Transverse colon (tissue), 4 donors: ENCODE measurements around the gene OTUD7B. TPM values are rescaled to one million over a fixed set of nuclear protein-coding genes. Genes with fewer than 3 reads are reported as not detected.

Source experiments
- DNase-seq: peaks from one replicate; pipeline ENCODE4 v3.0.0-alpha.2; 2019
- H3K27ac ChIP-seq, 4 donors: fragments of 200-600 bp; sonication (generic); 2 replicates each; pipeline ENCODE4 v1.5.1; 2016 to 2018; ENCODE audit warnings: inconsistent platforms in 4 of 4
- H3K27me3 ChIP-seq: fragments of 200-600 bp; sonication (generic); 2 replicates; pipeline ENCODE4 v1.5.1; 2017; ENCODE audit warnings: inconsistent platforms
- H3K36me3 ChIP-seq, 4 donors: fragments of 200-600 bp; sonication (generic); 2 replicates each; pipeline ENCODE4 v1.5.1; 2017 to 2019; ENCODE audit warnings: inconsistent platforms in 4 of 4
- H3K4me1 ChIP-seq, 4 donors: fragments of 200-600 bp; sonication (generic); 2 replicates each; pipeline ENCODE4 v1.5.1; 2017 to 2020; ENCODE audit warnings: inconsistent platforms in 4 of 4
- H3K4me3 ChIP-seq, 4 donors: fragments of 200-600 bp; sonication (generic); 1 replicate in 1 of 4; 2 replicates in 3 of 4; pipeline versions ENCODE4 v1.5.1 to v1.6.1; 2017 to 2019; ENCODE audit warnings: inconsistent platforms in 4 of 4
- H3K9me3 ChIP-seq, 2 donors: fragments of 200-600 bp; sonication (generic); 2 replicates each; pipeline ENCODE4 v1.5.1; 2017 to 2019; ENCODE audit warnings: inconsistent platforms in 2 of 2
- CTCF ChIP-seq, 5 experiments: fragments of 200-600 bp in 3 of 5; fragments of 450-650 bp in 2 of 5; sonication (generic) in 3 of 5; IDR thresholded peaks; 1 replicate in 2 of 5; 2 replicates in 3 of 5; pipeline ENCODE4 v1.5.1; 2016 to 2017; ENCODE audit warnings: antibody characterized with exemption in 5 of 5, inconsistent platforms in 3 of 5, mild to moderate bottlenecking in 2 of 5, moderate library complexity in 1 of 5
- EP300 ChIP-seq: sonication (generic); formaldehyde crosslinking; IDR thresholded peaks from one replicate; pipeline ENCODE4 v1.6.1; 2017; ENCODE audit warnings: antibody characterized with exemption, low read depth
- POLR2A ChIP-seq: fragments of 450-650 bp; IDR thresholded peaks from one replicate; pipeline ENCODE4 v1.6.1; 2016; ENCODE audit warnings: antibody characterized with exemption, mild to moderate bottlenecking, moderate library complexity
- POLR2AphosphoS5 ChIP-seq, 3 donors: sonication (generic); formaldehyde crosslinking; IDR thresholded peaks; one replicate each; pipeline ENCODE4 v1.6.1; 2016; ENCODE audit warnings: antibody characterized with exemption in 3 of 3
- WGBS, 2 donors: methylation state at CpG; one replicate each; pipeline ENCODE4 v1.1.5; 2018; ENCODE audit warnings: low coverage in 1 of 2; 5-methylcytosine and 5-hydroxymethylcytosine counted together
- in situ Hi-C, 4 donors: fragments of 200-750 bp; cut with MboI; loops; one replicate each; pipeline versions ENCODE4 v1.15.0 to v1.15.1; 2017; ENCODE audit warnings: low sequenced_read_pairs in 3 of 4, low pct_ligation_motif_present in 1 of 4, low pct_unique_long_range_greater_than_20kb in 1 of 4
- intact Hi-C: fragments of 100-400 bp; cut with DNase I; formaldehyde crosslinking; loops from one replicate; pipeline ENCODE4 v1.15.1; 2023; ENCODE audit warnings: low total_unique reads
- total RNA-seq, 4 donors: library from RNA; depleted of rRNA; stranded (reverse); fragments of >200 nt; gene quantifications; one replicate each; pipeline ENCODE4 v1.1.0, GENCODE V29; 2016

The OTUD7B gene
- total RNA-seq, 4 donors from 2014 or later: 11.3 to 26.8 (median 25.5) TPM

DNA sequence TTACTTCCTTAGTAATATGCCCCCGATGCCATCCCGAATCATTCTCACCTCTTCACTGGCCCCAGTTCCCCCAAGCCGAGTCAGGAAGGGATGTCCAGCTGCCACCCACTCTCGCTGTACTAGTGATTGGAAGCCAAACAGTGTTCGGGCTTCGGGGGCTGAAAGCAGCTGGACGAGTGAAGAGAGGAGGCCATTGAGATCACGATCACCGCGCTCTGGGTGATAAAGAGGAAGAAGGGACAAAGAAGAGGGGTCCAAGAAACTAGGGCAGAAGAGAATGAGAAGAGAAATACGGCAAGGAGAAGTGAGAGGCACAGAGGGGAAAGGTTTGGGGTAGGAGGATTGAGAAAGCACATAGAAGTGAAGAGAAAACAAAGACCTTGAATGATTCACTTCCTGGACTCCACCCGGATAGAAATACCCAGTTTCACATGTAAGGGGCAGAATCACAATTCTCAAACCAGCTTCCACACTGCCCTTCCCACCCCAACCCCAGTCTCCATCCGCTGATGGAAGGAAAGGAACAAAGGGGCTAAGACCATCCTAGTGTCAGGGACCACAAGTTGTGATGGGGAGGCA lies 79.2 kb downstream of the OTUD7B start:
- in situ Hi-C loops: no loop called here
- intact Hi-C loops: no loop called here
- Histone ChIP-seq H3K36me3 (peaks cover 0 to 19% (median 6%) of the 10 kb centered on the region in 4 donors), H3K4me3 (peak overlapping the region in 1 of 4 donors; percentile 35), H3K27ac (peak overlapping the region; percentile 77 to 96 (median 96)), H3K27me3 (no peaks in the 10 kb centered on the region), H3K4me1 (peaks cover 16 to 87% (median 55%) of the 10 kb centered on the region in 4 donors), H3K9me3 (no peaks in the 10 kb centered on the region)
- WGBS, 2 donors: 50 to 87% methylated on average over 1 to 13 of the region's 13 CpGs
- no peak for DNase-seq
- TF ChIP-seq EP300 (no peak), POLR2A (no peak), CTCF (IDR thresholded peaks at IDR 0.05) (no peak), POLR2AphosphoS5 (IDR thresholded peaks at IDR 0.05) (no peak)

DNA sequence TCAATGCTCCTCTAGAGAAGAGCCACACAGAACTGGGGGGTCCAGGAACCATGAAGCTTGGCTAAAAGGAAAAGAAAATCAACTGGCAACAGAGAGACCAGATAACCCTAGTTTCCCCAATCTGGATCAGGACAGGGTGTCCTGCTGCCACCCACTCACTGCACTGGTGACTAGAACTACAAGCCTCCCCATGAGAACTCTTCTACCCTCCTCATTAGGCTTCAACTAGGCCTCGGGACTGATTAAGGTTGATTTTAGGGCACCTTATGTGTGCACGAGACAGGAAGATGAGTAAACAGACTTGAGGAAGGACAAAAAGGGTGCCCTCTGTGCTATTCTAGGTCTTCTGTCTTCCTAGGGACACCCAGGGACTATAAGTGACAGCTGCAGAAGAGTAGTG lies 80.7 kb downstream of the OTUD7B start:
- Histone ChIP-seq H3K4me3 (no peak overlapping the region), H3K9me3 (no peaks in the 10 kb centered on the region), H3K36me3 (peaks cover 0 to 33% (median 13%) of the 10 kb centered on the region in 4 donors), H3K4me1 (peaks cover 20 to 89% (median 56%) of the 10 kb centered on the region in 4 donors), H3K27me3 (no peaks in the 10 kb centered on the region), H3K27ac (peak overlapping the region; percentile 18 to 96 (median 96))
- WGBS, 2 donors: 76% methylated on average over 2 of the region's 2 CpGs; no CpG with 5 or more reads in 1 of the 2 donors
- in situ Hi-C loops: no loop called here
- no peak for DNase-seq
- TF ChIP-seq EP300 (no peak), POLR2AphosphoS5 (IDR thresholded peaks at IDR 0.05) (no peak), POLR2A (no peak), CTCF (IDR thresholded peaks at IDR 0.05) (no peak)
- intact Hi-C loops: loop anchor here (5.0 kb wide), 1 partner anchor 38 kb away; no protein-coding TSS in a partner anchor

- H3K4me1 ChIP-seq: peaks cover 20 to 80% (median 49%) of the 10 kb centered on the region in 4 donors
- peak overlapping the region; percentile 94 to 96 (median 96) for H3K27ac ChIP-seq
- intact Hi-C loops: loop anchor here (5.0 kb wide), 1 partner anchor 36 kb away; no protein-coding TSS in a partner anchor
- 17% methylated on average over 1 of the region's 1 CpG; no CpG with 5 or more reads in 1 of the 2 donors for WGBS, 2 donors
- no peaks in the 10 kb centered on the region for H3K9me3 ChIP-seq
- TF ChIP-seq POLR2A (no peak), POLR2AphosphoS5 (IDR thresholded peaks at IDR 0.05) (no peak), CTCF (IDR thresholded peaks at IDR 0.05) (no peak), EP300 (no peak)
- no peak for DNase-seq
- H3K36me3 ChIP-seq: peaks cover 0 to 48% (median 21%) of the 10 kb centered on the region in 4 donors
- in situ Hi-C loops: no loop called here
- H3K27me3 ChIP-seq: no peaks in the 10 kb centered on the region
- peak overlapping the region in 3 of 4 donors; percentile 82 to 98 (median 83) for H3K4me3 ChIP-seq
These were observed 82.2 kb downstream of the OTUD7B start for GRCh38 chr1:149928401-149928724.

- Histone ChIP-seq H3K27ac (peak within 1 kb of the TSS; percentile 94 to 96 (median 96)), H3K4me1 (peaks cover 20 to 74% (median 44%) of the 10 kb centered on the region in 4 donors), H3K36me3 (peaks cover 0 to 54% (median 24%) of the 10 kb centered on the region in 4 donors), H3K27me3 (no peaks in the 10 kb centered on the region), H3K4me3 (peak within 1 kb of the TSS; percentile 82 to 98 (median 86)), H3K9me3 (no peaks in the 10 kb centered on the region)
- WGBS, 2 donors: 0 to 1% methylated on average over 10 to 46 of the region's 47 CpGs
- TF ChIP-seq POLR2A (peak; percentile 94), EP300 (no peak), CTCF (IDR thresholded peaks at IDR 0.05) (no peak), POLR2AphosphoS5 (IDR thresholded peaks at IDR 0.05) (peak; percentile 96)
- intact Hi-C loops (loop anchor here (5.0 kb wide), 1 partner anchor 35 kb away; no protein-coding TSS in a partner anchor), in situ Hi-C loops (no loop called here)
- DNase-seq: peak; percentile 97
These were observed 82.7 kb downstream of the OTUD7B start, which contains the start of gene SF3B4 for GRCh38 chr1:149927563-149928400. SF3B4 (minus strand) TSS chr1:149927803; CDS start chr1:149927759, 44 bp downstream.
